Frontal cortex (tissue), 4 donors: ENCODE measurements around the gene LRRC56. TPM values are rescaled to one million over a fixed set of nuclear protein-coding genes. Genes with fewer than 3 reads are reported as not detected.
"Not testable (repeated sequence)": the region's sequence is repeated elsewhere in the genome, so short reads cannot be mapped to it uniquely, and the experiment has no call there.

ENCODE experiments used
- DNase-seq, 2 donors: peaks; one replicate each; pipeline ENCODE4 v3.0.0; 2012; ENCODE audit warnings: low spot score in 2 of 2
- FAIRE-seq: peaks from 2 replicates; lab custom pipeline; 2012; peaks lifted over from hg19 to GRCh38; lab: Jason Lieb, UNC
- total RNA-seq: library from RNA; depleted of rRNA; stranded (reverse); fragments of >200 nt; gene quantifications from one replicate; pipeline ENCODE4 v1.2.3, GENCODE V29; 2014
- donor health status: control.
- donor health status: control.
- donor health status: control.

LRRC56 gene
- total RNA-seq, 1 donor from 2014 or later: 1.2 TPM

GRCh38 chr11:516918-517685 is 20.2 kb upstream of the LRRC56 start:
- DNase-seq, FAIRE-seq: not testable (repeated sequence)

GRCh38 chr11:518463-519202 is 18.7 kb upstream of the LRRC56 start:
- peak; percentile 97 for DNase-seq
- FAIRE-seq: no peak

- DNase-seq (no peak), FAIRE-seq (no peak)
Observed at GRCh38 chr11:520428-521176, 16.7 kb upstream of the LRRC56 start.

- FAIRE-seq (no peak), DNase-seq (no peak)
Observed at GRCh38 chr11:521177-521688, 16.1 kb upstream of the LRRC56 start.

GRCh38 chr11:526192-526591 is 11.1 kb upstream of the LRRC56 start:
- no peak for DNase-seq
- FAIRE-seq: no peak

- no peak for DNase-seq
- no peak for FAIRE-seq
Observed at GRCh38 chr11:528166-528814, 9.0 kb upstream of the LRRC56 start.

GRCh38 chr11:528815-529727 is 8.3 kb upstream of the LRRC56 start:
- no peak for FAIRE-seq
- DNase-seq: no peak

GRCh38 chr11:529728-530411 is 7.5 kb upstream of the LRRC56 start:
- DNase-seq (no peak), FAIRE-seq (no peak)

GRCh38 chr11:530960-531831 is 6.1 kb upstream of the LRRC56 start:
- DNase-seq (no peak), FAIRE-seq (no peak)

- DNase-seq (no peak), FAIRE-seq (no peak)
Observed at GRCh38 chr11:531919-532526, 5.3 kb upstream of the LRRC56 start.

- no peak for FAIRE-seq
- DNase-seq: no peak
Observed at GRCh38 chr11:532527-532985, 4.8 kb upstream of the LRRC56 start.

- no peak for DNase-seq
- FAIRE-seq: no peak
Observed at GRCh38 chr11:532986-533585, 4.2 kb upstream of the LRRC56 start.

GRCh38 chr11:533586-534395 is 3.5 kb upstream of the LRRC56 start:
- FAIRE-seq: no peak
- no peak for DNase-seq

- peak in 1 of 2 donors; percentile 48 for DNase-seq
- no peak for FAIRE-seq
Observed at GRCh38 chr11:534396-535209, 2.7 kb upstream of the LRRC56 start.

GRCh38 chr11:535210-535518 is 2.2 kb upstream of the LRRC56 start:
- FAIRE-seq: no peak
- DNase-seq: no peak
